GM18499 (cell line): Measurements from ENCODE around the gene NRXN2.

Experiments
- ATAC-seq: cut with Tn5 transposase; IDR thresholded peaks from one replicate; pipeline ENCODE4 v1.9.1; 2021; ENCODE audit warnings: moderate number of reproducible peaks; ENCODE audit not compliant: insufficient read depth, unreplicated experiment

NRXN2 gene

GRCh38 chr11:64619811-64620380, 103.1 kb downstream of the NRXN2 start:
- ATAC-seq: no peak

- ATAC-seq: no peak
Measured at GRCh38 chr11:64619196-64619595, 103.8 kb downstream of the NRXN2 start.

GRCh38 chr11:64616817-64617216, 106.2 kb downstream of the NRXN2 start:
- ATAC-seq: no peak

GRCh38 chr11:64614917-64615316, 108.1 kb downstream of the NRXN2 start:
- no peak for ATAC-seq

- no peak for ATAC-seq
Measured at GRCh38 chr11:64613648-64614047, 109.3 kb downstream of the NRXN2 start.

GRCh38 chr11:64611869-64612646, 110.9 kb downstream of the NRXN2 start:
- no peak for ATAC-seq

GRCh38 chr11:64611176-64611575, 111.8 kb downstream of the NRXN2 start:
- no peak for ATAC-seq

GRCh38 chr11:64610596-64610995, 112.4 kb downstream of the NRXN2 start:
- no peak for ATAC-seq

- no peak for ATAC-seq
Measured at GRCh38 chr11:64609436-64610047, 113.5 kb downstream of the NRXN2 start.

- ATAC-seq: no peak
Measured at GRCh38 chr11:64608636-64609035, 114.4 kb downstream of the NRXN2 start.

GRCh38 chr11:64608046-64608445, 115.0 kb downstream of the NRXN2 start:
- no peak for ATAC-seq

GRCh38 chr11:64607381-64607985, 115.5 kb downstream of the NRXN2 start:
- no peak for ATAC-seq

GRCh38 chr11:64606796-64607380, 116.1 kb downstream of the NRXN2 start:
- ATAC-seq: no peak

- ATAC-seq: no peak
Measured at GRCh38 chr11:64605656-64606585, 117.1 kb downstream of the NRXN2 start.

GRCh38 chr11:64605244-64605560, 117.8 kb downstream of the NRXN2 start:
- ATAC-seq: no peak

GRCh38 chr11:64604458-64605243, 118.3 kb downstream of the NRXN2 start:
- no peak for ATAC-seq

- no peak for ATAC-seq
Measured at GRCh38 chr11:64603411-64604110, 119.4 kb downstream of the NRXN2 start.

GRCh38 chr11:64602466-64603070, 120.4 kb downstream of the NRXN2 start:
- ATAC-seq: no peak
